AG08395 (cell line): ENCODE results near the gene CDCP1.
"Not testable (repeated sequence)": the region's sequence is repeated elsewhere in the genome, so short reads cannot be mapped to it uniquely, and the experiment has no call there.

Experiments
- DNase-seq: peaks from one replicate; pipeline ENCODE4 v3.0.0; 2012; ENCODE audit warnings: mixed read lengths, low spot score

CDCP1 gene

DNA sequence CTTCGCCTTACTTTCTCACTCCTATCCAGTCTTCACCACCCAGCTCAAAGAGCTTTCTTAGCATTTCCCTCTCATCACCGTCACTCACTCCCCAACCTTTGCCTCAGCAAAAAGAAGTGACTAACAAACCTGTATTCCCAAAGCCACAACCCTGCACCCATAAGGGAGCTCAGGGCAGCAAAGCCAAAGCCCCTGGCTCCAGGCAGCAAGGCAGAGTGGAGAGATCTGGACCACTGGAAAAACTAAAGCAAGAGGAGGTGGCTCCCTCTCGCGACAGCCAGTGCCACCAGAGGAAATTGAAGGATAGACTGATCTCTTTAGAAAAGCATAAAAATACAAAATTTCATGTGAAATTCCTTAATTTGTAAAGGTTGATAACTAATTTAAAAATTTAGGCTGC lies 25.1 kb upstream of the CDCP1 start:
- DNase-seq, result no peak

DNA sequence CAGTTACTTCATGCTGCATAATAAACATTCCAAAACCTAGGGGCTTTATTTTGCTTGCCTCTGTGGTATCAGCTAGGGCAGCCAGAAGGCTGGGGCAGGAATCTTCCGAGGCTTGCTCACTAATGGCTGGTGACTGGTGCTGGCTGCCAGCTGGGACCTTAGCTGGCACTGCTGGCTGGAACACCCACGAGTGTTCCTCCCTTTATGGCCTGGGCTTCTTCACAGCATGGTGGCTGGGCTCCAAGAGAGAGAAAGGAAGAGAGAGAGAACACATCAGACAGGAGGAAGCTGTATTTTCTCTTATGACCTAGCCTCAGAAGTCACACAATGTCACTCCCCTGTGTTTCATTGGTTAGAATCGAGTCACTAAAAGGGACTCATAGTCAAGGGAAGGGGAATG lies 23.9 kb upstream of the CDCP1 start:
- DNase-seq, result no peak

DNA sequence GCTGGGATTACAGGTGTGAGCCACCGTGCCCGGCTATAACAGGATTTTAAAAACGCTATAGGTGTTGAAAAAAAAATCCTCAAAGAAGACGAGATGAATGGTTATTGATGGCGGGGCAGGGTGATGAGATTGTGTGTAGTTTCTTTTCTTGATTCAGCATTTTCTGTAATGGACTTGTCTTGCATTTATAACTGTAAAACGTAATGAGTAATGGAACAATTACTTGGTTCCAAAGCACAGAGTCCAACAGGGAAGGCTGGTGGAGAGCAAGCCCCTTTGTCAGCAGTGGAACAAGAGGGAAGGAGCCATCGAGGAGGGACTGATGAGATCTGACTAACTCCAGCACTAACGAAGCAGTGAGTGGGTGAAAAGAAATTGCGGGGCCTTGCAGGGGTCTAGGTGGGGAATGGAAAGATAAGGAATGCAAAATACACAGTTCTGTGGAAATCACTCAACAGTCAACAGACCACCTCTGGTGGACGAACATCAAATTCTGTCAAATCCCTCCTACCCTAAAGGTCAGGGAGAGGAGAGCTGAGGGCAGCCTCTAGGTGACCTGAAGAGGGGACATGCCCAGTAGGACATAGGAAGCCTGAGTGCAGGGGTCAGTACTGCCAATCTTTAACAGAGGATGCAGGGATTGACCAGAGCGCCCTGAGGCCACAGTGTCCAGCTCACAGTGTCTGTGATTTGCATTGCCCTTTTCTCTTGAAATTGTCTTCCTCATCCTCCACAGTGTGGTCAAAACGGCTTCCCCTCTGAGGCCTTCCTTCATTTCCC lies 23.1 kb upstream of the CDCP1 start:
- DNase-seq, result no peak

DNA sequence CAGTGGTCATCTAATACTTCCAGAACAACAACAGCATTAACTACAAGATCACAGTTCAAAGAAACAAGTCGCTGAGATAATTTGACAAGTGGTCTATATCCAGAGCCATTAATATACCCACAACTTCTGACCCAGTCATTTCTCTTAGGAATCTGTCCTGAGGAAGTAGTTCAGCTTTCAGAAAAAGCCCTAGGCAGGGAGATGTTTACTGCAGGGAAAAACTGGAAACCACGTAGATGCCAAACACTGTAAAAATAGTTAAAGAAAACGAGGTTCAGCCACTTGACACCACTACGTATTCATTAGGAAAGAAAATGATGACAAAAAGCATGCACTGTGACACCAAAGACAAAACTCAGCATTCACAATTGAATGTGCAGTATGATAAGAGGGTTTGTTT lies 22.3 kb upstream of the CDCP1 start:
- DNase-seq, result no peak

DNA sequence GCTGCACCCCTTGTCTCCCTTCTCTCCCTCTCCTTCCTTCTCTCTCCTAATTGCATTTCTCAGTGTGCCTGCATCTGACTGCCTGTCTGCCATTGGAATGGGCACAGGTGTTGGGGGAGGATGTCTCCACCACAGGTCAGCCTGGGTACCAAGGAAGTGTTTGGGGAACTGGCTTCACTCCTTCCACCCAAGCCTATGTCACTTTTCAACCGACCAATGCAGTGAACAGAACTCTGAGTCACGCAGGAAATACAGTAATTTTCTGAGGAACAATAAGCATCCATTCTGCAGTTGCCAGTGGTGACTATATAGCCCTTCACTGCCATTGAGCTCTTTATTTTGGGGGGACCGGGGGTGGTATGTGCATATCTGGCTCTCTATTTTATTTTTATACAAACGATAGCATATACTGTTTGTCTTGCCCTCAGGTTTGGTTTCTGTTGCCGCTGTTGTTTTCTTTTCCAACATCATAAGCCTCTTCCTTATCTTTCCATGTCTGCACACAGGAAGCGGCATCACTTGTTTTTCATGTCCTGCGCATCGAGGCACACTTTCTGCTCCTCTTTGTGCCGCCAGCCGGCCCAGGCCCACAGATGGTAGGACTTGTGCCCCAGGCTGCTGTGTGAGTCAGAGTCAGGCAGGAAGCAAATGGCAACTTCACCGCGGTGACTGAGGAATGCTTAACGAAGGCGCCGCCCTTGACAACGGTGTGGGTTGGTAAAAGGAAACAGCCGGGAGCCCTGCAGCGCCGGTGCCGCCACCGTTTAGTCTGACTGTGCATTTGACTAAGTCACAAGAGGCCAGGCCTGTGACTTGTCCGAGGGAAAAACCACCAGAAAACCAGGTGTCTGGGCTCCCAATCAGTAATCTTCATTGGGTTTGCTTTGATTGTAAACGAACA lies 21.1 kb upstream of the CDCP1 start:
- DNase-seq, result peak; percentile 96

DNA sequence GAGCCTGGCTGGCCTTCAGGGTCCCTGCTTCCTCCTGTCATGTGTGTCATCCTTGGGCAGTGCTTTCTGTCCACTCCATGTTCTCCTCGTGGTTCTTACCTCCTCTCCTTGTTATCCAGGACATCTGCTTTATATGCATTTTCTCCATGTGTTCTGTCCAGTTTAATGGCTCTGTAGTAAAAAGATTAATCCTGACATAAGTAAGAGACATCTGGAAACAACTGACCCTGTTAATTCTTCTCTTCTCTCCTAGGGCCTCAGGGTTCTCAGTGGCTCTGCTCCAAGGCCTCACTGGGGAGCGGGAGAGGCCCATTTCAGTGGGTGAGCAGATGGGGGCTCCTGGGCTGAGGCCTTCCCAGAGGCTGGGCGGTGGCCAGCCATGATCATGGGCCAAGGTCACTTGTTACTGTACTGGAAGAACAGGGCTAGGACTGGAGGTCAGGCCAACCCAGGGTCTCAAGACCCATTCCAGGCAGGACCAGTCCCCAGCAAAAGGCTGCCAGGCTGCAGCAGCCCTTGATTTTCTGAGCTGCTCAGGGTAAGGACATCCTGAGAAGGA lies 20.2 kb upstream of the CDCP1 start:
- no peak for DNase-seq

DNA sequence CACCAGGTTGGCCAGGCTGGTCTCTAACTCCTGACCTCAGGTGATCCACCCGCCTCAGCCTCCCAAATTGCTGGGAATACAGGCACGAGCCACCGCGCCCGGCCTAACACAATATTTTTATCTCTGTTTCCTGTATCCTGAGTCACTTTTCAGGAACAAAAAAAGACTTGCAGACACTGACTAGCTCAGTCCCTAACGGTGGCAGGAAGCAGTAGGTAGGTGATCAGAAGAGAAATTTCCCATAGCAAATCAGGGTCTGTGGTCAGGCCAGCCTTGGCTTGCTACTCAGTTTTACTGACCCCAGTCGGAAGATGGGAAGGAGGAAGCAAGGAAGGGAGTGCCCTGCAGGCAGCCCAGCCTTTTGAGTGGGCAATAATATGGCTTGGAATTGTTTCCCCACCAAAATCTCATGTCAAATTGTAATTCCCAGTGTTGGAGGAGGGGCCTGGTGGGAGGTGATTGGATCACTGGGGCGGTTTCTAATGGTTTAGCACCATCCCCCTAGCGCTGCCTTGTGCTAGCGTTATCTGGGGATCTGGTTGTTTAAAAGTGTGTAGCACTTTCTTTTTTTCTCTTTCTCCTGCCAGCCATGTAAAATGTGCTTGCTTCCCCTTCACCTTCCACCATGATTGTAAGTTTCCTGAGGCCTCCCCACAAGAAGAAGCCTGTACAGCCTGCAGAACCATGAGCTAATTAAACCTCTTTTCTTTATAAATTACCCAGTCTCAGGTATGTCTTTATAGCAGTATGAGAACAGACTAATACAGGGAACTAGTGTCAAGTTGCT lies 19.5 kb upstream of the CDCP1 start:
- DNase-seq, result no peak

DNA sequence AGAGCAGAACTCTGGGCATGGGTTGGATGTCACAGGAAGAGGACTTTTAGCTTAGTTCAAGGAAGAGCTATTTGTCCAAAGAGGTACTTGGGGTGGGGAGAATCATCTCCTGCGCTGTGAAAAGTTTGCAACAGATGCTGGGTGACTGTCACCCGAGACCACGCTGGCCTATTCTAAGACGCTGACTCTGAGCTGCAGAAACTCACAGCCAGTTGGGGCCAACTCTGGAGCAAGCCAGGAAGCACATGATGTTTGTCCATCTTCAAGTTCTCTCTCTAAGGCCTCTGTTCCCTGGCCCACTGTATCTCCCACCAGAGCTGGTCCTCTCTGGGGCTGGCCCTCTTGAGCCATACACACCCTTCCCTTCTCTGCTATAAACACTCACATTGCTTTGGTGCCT lies 17.9 kb upstream of the CDCP1 start:
- no peak for DNase-seq

DNA sequence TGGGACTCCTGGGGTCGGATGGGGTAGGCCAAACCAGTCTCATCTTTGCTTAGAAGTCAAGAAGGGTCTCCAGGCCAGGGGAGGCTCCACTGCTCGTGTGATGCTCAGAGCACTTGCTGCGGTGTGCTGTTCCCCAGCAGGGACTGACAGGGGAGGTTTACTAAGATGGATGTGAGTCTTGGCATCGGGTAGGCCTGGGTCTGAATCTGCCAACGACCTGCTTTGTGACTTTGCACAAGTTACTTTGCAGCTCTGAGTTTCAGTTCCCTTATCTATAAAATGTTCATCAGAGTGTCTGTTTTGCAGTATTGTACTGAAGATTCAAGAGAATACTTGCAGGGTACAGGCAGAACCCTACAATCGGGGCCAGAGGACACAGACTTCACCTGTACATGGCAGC lies 17.3 kb upstream of the CDCP1 start:
- no peak for DNase-seq

DNA sequence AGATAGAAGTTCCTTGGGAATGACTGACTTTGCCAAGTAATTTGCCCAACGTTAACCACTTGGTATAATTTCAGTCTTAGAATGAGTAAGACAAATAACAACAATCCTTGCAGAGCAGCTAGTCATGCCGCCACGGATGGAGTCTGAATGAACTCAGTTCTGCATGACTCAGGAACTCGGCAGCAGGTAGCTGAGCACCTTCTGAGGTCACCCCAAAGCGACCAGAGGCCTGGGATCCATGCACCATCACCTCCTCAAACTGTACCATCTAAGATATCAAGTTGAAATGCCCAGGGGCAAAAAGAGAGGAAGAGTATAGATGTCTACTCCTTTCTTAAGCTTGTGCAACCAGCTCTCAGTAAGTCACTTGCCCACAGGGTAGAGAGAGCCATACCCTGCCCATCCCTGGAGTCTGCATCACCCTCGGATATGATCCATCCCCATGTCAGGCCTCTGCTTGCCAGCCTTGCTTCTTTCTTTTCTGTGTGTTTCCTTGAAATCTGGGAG lies 8.5 kb upstream of the CDCP1 start:
- peak; percentile 62 for DNase-seq

DNA sequence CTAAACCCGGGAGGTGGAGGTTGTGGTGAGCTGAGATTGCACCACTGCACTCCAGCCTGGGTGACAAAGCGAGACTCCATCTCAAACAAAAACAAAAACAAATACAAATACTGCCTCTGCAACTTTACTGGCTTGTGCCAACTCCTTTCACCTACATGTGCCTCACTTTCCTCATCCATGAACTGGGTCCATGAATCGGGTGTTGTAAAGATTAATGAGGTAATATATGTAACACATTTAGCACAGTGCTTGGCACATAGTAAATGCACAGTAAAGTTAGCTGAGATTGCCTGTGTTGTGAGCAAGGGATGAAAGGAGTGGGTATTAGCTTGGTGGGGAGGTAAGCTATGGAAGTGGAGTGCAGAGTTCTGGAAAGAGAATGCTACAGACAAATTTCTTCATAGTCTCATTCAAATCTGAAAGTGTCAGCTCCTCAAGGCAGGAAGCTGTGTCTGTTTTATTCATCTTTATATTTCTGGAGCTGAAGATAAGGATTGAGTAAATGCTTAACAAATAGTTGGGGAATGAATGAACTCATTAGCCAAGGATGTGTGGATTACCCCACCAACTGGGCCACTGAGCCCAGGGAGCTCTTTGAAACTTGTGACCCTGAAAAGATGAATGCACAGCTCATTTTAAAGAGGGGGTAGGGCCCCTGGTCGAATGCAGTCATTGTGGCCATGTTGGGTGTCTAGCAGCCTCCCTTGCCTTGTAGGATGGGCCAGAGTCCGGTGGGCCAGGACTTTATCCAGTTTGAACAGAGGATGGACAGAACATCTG lies 7.7 kb upstream of the CDCP1 start:
- DNase-seq, result peak; percentile 39

DNA sequence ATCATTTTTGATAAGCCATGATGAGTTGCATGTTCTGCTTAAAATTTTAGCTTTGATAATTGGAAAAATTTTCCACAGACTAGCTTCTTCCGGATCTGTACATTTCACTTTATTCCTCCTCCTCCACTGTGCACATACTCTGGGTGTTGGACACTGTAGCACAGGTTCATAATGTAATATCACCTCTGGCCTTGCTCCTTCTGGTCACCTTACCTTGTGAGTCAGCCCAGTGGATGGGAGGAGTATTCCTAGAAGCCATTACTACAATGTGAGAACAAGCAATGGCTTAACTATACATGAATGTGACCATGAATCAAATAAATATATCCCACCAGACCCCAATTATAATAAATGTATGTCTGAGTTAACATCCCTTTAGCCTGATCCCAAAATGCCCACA lies 6.1 kb upstream of the CDCP1 start:
- DNase-seq, result no peak

DNA sequence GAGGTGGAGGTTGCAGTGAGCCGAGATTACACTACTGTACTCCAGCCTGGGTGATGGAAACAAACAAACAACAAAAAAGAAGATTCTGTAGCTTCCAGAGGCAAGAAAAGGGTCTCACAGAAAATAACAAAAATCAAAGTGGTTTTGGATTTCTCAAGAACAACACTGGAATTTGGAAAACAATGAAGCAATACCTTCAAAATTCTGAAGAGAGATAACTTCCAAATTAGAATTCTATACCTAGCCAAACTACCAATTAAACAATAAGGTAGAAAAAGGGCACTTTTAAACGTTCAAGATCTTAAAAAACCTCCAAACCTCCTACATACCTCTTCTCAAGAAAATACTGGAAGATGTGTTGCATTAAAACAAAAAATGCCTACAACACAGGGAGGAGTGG lies 4.9 kb upstream of the CDCP1 start:
- no peak for DNase-seq

DNA sequence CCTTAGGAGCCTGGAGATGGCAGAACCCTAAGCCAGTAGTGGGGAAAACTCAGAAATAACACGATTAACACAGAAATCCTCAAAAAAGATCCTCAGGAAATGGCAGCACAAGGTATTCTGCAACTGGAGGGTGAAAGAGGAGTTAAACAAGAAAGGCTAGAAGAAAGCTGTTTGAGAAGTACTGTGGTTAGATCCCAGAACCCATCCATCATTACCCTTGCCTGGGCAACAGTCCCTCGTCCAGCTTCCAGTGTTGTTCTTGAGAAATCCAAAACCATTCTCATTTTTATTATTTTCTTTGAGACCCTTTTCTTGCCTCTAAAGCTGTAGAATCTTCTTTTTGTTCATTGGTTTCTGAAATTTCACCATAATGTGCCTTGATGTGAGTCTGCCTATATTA lies 2.7 kb upstream of the CDCP1 start:
- DNase-seq, result no peak

DNA sequence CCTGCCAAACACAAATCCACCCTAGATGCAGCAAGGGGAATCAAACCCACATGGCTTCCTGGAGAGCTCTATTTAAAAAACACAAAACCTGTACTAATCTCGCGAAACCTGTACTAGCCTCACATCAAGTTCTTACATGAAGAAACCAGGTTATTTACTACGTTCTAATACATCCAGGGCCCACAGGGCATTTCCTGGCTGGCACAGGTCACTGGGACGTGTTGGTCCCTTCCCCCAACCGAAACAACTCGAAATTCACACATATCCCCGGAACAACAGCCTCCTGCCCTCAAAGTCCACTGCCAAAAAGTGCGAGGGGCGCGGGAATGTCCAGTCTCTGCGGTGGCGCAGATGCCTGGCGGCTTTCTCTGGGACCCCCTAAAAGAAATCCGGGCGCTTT lies 955 bp downstream of the CDCP1 start:
- no peak for DNase-seq

DNA sequence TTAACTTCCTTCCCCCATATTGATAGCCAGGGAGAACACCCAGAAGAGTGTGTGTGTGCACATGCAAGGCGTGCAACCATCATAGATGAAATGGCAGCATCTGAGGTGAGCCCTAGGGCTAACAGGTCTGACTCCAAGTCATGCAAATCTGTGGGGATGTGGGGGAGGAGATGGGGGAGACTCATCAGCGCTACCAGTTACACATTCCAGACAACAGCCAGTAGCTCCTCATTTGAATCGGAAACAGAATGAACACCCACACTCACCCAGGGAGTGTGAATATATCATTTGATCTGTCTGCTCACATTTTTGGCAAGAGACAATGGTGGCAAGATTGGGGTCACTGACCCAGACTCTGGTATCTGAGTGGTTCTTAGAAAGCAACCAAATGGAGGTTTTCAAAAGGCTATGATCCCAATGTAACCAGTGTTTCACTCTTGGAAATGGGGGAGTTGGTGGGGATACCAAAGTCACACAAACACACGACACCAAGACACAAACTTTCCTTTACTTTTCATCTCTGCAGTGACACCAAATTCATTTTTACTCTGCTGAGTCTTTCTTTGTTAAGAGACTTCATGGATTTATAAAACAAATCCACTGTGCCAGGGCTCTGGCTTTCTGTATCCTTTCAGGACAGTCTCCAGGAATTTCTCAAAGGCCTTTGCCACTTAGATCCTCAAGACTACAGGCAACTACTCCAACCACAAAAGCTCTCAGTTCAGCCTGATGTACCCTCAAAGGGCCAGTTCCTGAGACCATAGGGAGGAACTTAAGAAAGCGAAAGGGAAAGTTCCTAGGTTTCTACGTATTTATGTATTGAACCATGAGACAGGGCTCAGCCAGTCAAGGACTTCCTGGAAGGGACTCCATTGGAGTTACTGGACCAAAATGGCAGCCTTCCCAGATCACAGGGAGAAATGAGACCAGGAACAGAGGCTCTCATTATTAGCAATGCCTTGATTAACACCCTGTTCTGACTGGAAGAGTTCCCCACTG lies 2.2 kb downstream of the CDCP1 start:
- DNase-seq, result no peak

DNA sequence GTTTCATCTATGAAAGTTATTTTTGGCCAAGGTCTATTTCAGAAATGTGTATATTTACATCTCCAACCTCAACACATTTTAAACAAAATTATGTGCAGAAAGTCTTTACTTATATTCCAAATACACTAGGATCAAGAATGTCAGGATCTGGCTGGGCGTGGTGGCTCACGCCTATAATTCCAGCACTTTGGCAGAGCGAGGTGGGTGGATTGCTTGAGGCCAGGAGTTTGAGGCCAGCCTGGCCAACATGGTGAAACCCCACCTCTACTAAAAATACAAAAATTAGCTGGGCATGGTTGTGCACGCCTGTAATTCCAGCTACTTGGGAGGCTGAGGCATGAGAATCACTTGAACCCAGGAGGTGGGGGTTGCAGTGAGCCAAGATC lies 5.4 kb downstream of the CDCP1 start:
- not testable (repeated sequence) for DNase-seq

DNA sequence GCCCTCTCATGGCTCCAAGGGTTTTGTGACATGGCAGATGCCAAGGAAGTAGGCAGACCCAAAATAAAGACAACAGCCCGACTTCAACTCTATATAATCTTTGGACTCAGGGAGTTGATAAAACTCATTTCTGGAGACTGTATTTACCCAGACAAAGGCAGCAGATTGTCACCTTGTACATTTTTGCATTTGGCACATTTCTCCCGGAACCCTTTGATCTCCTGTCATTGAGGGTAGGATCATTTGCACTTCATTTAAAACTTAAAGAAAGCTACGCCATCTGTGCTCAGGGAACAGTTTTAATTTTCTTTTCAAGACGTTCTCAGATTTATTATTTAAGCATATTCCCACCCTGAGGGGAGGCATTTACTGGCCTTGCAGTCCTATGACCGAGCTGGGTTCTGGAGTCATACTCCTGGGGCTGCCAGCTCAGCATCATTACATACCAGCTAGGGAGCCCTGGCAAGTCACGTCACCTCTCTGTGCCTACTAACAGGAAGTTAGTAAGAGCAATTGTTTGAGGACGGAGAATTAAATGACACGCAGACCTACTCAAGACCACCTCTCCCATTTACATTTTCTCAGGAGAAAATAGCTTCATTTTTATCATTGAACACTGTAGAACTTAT lies 5.9 kb downstream of the CDCP1 start:
- DNase-seq, result peak; percentile 25

DNA sequence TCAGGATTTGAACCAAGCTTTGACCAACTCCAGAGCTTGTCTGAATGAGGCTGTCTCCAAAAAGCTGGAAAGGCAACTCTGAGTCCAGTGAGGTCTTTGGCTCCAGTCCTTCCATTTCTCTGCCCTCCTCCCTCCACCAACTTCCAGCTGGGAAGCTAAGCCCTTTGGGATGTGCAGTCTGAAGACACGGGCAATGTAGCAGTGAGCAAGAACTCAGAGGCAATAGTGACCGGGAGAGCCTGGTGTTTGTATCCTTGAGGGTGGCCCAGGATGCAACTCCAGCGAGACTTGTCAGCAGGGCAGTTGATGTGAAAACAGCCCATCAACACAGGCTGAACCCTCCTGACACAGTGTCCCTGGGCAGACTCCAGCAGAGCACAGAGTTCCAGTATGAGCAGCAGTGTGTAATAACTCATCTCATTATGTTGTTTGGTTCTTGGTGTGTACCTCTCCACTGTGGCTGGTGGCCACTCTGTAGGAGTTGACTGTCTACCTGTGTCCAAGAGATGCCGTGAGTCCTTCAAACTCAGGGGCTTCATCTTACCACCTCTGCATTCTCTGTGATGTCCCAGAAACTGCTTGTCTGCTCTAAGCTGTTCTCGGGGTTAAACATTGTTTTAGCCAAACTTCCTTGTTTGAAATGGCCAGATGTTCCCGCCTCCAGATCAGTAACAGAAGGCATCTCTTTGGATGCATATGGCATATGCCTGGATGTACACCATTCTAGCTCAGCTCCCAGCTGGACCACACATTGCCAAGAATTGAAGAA lies 6.6 kb downstream of the CDCP1 start:
- peak; percentile 10 for DNase-seq
